Smooth muscle cell (in vitro differentiated cells): ENCODE results near the gene CYCS. TPM values are rescaled to one million over a fixed set of nuclear protein-coding genes. Genes with fewer than 3 reads are reported as not detected.

ENCODE experiments used
- DNase-seq: peaks from one replicate; lab custom pipeline; 2025; ENCODE audit not compliant: unreplicated experiment; lab: John Stamatoyannopoulos, UW
- H2AFZ ChIP-seq: fragments of 200-600 bp; sonication (generic); 2 replicates; pipeline ENCODE4 v1.6.0; 2016; ENCODE audit warnings: antibody characterized with exemption, low read depth, mild to moderate bottlenecking
- H3F3A ChIP-seq: fragments of 200-600 bp; sonication (generic); 2 replicates; pipeline ENCODE4 v1.6.0; 2017; ENCODE audit warnings: antibody characterized with exemption, low read depth
- H3K27ac ChIP-seq: fragments of 200-600 bp; sonication (generic); 2 replicates; pipeline ENCODE4 v1.5.1; 2016; ENCODE audit warnings: low read depth, mild to moderate bottlenecking
- H3K27me3 ChIP-seq: fragments of 200-600 bp; sonication (generic); 2 replicates; pipeline ENCODE4 v1.6.1; 2016; ENCODE audit warnings: low read depth, mild to moderate bottlenecking
- H3K36me3 ChIP-seq: fragments of 200-600 bp; sonication (generic); 2 replicates; pipeline ENCODE4 v1.5.1; 2016; ENCODE audit warnings: low read depth
- H3K4me1 ChIP-seq: fragments of 200-600 bp; sonication (generic); 2 replicates; pipeline ENCODE4 v1.5.1; 2016; ENCODE audit warnings: low read depth
- H3K4me2 ChIP-seq: fragments of 200-600 bp; sonication (generic); 2 replicates; pipeline ENCODE4 v1.6.0; 2016; ENCODE audit warnings: mild to moderate bottlenecking
- H3K4me3 ChIP-seq: fragments of 200-600 bp; sonication (generic); 2 replicates; pipeline ENCODE4 v1.5.1; 2016; ENCODE audit warnings: mild to moderate bottlenecking
- H3K79me2 ChIP-seq: fragments of 200-600 bp; sonication (generic); 2 replicates; pipeline ENCODE4 v1.6.0; 2016; ENCODE audit warnings: low read depth, mild to moderate bottlenecking
- H3K9ac ChIP-seq: fragments of 200-600 bp; sonication (generic); 2 replicates; pipeline ENCODE4 v1.6.0; 2016; ENCODE audit warnings: low read depth
- H3K9me3 ChIP-seq: fragments of 200-600 bp; sonication (generic); replicated peaks from 2 replicates; pipeline ENCODE4 v1.5.1; 2016; ENCODE audit warnings: low read depth
- H4K20me1 ChIP-seq: fragments of 200-600 bp; sonication (generic); 2 replicates; pipeline ENCODE4 v1.6.0; 2016; ENCODE audit warnings: low read depth
- CTCF ChIP-seq: fragments of 200-600 bp; sonication (generic); IDR thresholded peaks from 2 replicates; pipeline ENCODE4 v1.5.1; 2017; ENCODE audit warnings: borderline replicate concordance, mild to moderate bottlenecking, antibody characterized with exemption; ENCODE audit not compliant: insufficient read depth, poor library complexity, severe bottlenecking
- WGBS: methylation state at CpG from one replicate; pipeline ENCODE4 v1.1.7; 2016; ENCODE audit warnings: low lambda C conversion rate; 5-methylcytosine and 5-hydroxymethylcytosine counted together
- polyA plus RNA-seq: library from polyadenylated mRNA; unstranded; fragments of >200 nt; fragmentation: Nextera tagmentation; extraction: Ambion mirVana; gene quantifications from 2 replicates; pipeline ENCODE4 v1.2.1, GENCODE V29; 2016
- total RNA-seq: library from RNA; depleted of rRNA; stranded (reverse); fragments of >200 nt; gene quantifications from 2 replicates; pipeline ENCODE4 v1.2.3, GENCODE V29; 2014

The CYCS gene
- total and polyA plus RNA-seq, 2 experiments from 2014 or later, result 100 to 154 TPM

- H3K9me3 ChIP-seq, result no peaks in the 10 kb centered on the region
- H3K9ac ChIP-seq, result no peak overlapping the region
- H4K20me1 ChIP-seq, result no peaks in the 10 kb centered on the region
- no peak overlapping the region for H2AFZ ChIP-seq
- no peak for DNase-seq
- no peak overlapping the region for H3K4me2 ChIP-seq
- H3K27me3 ChIP-seq, result no peaks in the 10 kb centered on the region
- H3K4me3 ChIP-seq, result no peak overlapping the region
- H3K4me1 ChIP-seq, result no peaks in the 10 kb centered on the region
- H3K27ac ChIP-seq, result no peak overlapping the region
- H3K36me3 ChIP-seq, result no peaks in the 10 kb centered on the region
- TF ChIP-seq CTCF, result no peak
- H3F3A ChIP-seq, result no peaks in the 10 kb centered on the region
- H3K79me2 ChIP-seq, result no peaks in the 10 kb centered on the region
- 93% methylated on average over 3 of the region's 3 CpGs for WGBS
These were observed 15.8 kb downstream of the CYCS start for GRCh38 chr7:25109276-25109675.

DNA sequence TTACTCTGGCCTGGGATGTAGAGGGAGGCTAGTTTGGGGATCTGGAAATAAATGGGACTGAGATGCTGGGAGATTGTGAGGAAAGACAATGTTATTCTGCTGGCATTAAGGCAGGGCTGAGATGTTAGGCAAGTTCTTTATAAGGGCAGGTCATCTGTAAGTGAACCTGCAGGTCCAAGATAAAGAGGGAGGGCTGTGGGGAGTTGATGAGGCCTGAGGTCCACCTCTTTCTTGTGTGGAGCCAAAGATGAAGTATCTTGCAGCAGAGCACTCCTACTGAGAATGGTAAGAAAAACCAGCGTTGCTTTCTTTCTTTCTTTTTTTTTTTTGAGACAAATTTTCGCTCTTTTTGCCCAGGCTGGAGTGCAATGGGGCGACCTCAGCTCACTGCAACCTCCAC is 19.1 kb downstream of the CYCS start:
- no peaks in the 10 kb centered on the region for H3K79me2 ChIP-seq
- H4K20me1 ChIP-seq, result no peaks in the 10 kb centered on the region
- no peak for TF ChIP-seq CTCF
- no peaks in the 10 kb centered on the region for H3F3A ChIP-seq
- H3K27me3 ChIP-seq, result no peaks in the 10 kb centered on the region
- no peaks in the 10 kb centered on the region for H3K36me3 ChIP-seq
- H3K27ac ChIP-seq, result no peak overlapping the region
- no peaks in the 10 kb centered on the region for H3K9me3 ChIP-seq
- H2AFZ ChIP-seq, result no peak overlapping the region
- H3K4me2 ChIP-seq, result no peak overlapping the region
- H3K9ac ChIP-seq, result no peak overlapping the region
- no peaks in the 10 kb centered on the region for H3K4me1 ChIP-seq
- no peak overlapping the region for H3K4me3 ChIP-seq
- no peak for DNase-seq
- 93% methylated on average over 3 of the region's 3 CpGs for WGBS

DNA sequence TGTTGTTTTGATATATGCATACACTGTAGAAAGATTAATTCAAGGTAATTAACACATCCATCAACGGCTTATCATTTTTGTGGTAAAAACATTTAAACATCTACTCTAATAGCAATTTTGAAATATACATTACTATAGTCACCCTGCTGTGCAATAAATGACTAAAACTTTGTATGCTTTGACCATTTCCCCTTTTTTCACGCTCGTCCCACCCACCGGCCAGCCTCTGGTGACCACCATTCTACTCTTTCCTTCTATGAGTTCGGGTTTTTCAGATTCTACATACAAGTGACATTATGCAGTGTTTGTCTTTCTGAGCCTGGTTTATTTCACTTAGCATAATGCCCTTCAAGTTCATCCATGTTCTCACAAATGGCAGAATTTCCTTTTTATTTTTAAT is 21.3 kb downstream of the CYCS start:
- H3K27me3 ChIP-seq, result no peaks in the 10 kb centered on the region
- no peak overlapping the region for H3K9ac ChIP-seq
- H2AFZ ChIP-seq, result no peak overlapping the region
- no peaks in the 10 kb centered on the region for H3K4me1 ChIP-seq
- H3K79me2 ChIP-seq, result no peaks in the 10 kb centered on the region
- WGBS, result 94% methylated on average over 5 of the region's 5 CpGs
- no peaks in the 10 kb centered on the region for H3F3A ChIP-seq
- H3K4me3 ChIP-seq, result no peak overlapping the region
- DNase-seq, result no peak
- no peak for TF ChIP-seq CTCF
- H4K20me1 ChIP-seq, result no peaks in the 10 kb centered on the region
- no peak overlapping the region for H3K27ac ChIP-seq
- H3K4me2 ChIP-seq, result no peak overlapping the region
- H3K36me3 ChIP-seq, result no peaks in the 10 kb centered on the region
- no peaks in the 10 kb centered on the region for H3K9me3 ChIP-seq

- TF ChIP-seq CTCF, result no peak
- H3K36me3 ChIP-seq, result no peaks in the 10 kb centered on the region
- no peaks in the 10 kb centered on the region for H3K79me2 ChIP-seq
These were observed 23.2 kb downstream of the CYCS start for GRCh38 chr7:25101817-25102216.

More at GRCh38 chr7:25101817-25102216, 23.2 kb downstream of the CYCS start:
- Histone ChIP-seq H3K27ac (no peak overlapping the region), H3K9ac (no peak overlapping the region), H2AFZ (no peak overlapping the region), H3K27me3 (no peaks in the 10 kb centered on the region), H4K20me1 (no peaks in the 10 kb centered on the region), H3K4me2 (no peak overlapping the region), H3K9me3 (no peaks in the 10 kb centered on the region), H3F3A (no peaks in the 10 kb centered on the region), H3K4me3 (no peak overlapping the region), H3K4me1 (no peaks in the 10 kb centered on the region)
- no peak for DNase-seq
